Measurements from ENCODE around the gene KIF1A.

- no peak for TF ChIP-seq CTCF (optimal IDR thresholded peaks at IDR 0.05 in 1 of 3, IDR thresholded peaks at IDR 0.05 in 1 of 3, conservative IDR thresholded peaks at IDR 0.05 in 1 of 3; ENCODE audit: extremely low read depth in 1 of 3, insufficient read depth in 2 of 3, low read length in 3 of 3)
- TF ChIP-seq EZH2 (IDR thresholded peaks at IDR 0.05; ENCODE audit: low read length): no peak
These were observed 84.5 kb downstream of the KIF1A start for GRCh38 chr2:240735476-240735875.
